Endothelial cell (in vitro differentiated cells): ENCODE data around the gene WBP1. TPM values are rescaled to one million over a fixed set of nuclear protein-coding genes. Genes with fewer than 3 reads are reported as not detected.
"Not testable (repeated sequence)": the region's sequence is repeated elsewhere in the genome, so short reads cannot be mapped to it uniquely, and the experiment has no call there.

Experiments used
- DNase-seq: peaks from one replicate; pipeline ENCODE4 v3.0.0; 2021; ENCODE audit warnings: low spot score
- H3K27ac Mint-ChIP-seq: one replicate; pipeline ENCODE4 v1.8.0; 2021; ENCODE audit warnings: mixed read lengths, inconsistent platforms; ENCODE audit not compliant: unreplicated experiment
- H3K27me3 Mint-ChIP-seq: one replicate; pipeline ENCODE4 v1.8.0; 2021; ENCODE audit warnings: mild to moderate bottlenecking, moderate library complexity, mixed read lengths, inconsistent platforms; ENCODE audit not compliant: unreplicated experiment
- H3K36me3 Mint-ChIP-seq: one replicate; pipeline ENCODE4 v1.8.0; 2021; ENCODE audit warnings: mild to moderate bottlenecking, low read depth, mixed read lengths, inconsistent platforms; ENCODE audit not compliant: unreplicated experiment
- H3K4me1 Mint-ChIP-seq: one replicate; pipeline ENCODE4 v1.8.0; 2021; ENCODE audit warnings: mild to moderate bottlenecking, mixed read lengths, inconsistent platforms; ENCODE audit not compliant: unreplicated experiment
- H3K4me3 Mint-ChIP-seq: one replicate; pipeline ENCODE4 v1.8.0; 2021; ENCODE audit warnings: mild to moderate bottlenecking, mixed read lengths, inconsistent platforms; ENCODE audit not compliant: unreplicated experiment
- H3K9me3 Mint-ChIP-seq: one replicate; pipeline ENCODE4 v1.8.0; 2021; ENCODE audit warnings: mixed read lengths, inconsistent platforms; ENCODE audit not compliant: unreplicated experiment
- CTCF ChIP-seq: fragments of 200-600 bp; sonication (generic); IDR thresholded peaks from one replicate; pipeline ENCODE4 v1.5.0; 2021; ENCODE audit warnings: antibody characterized with exemption; ENCODE audit not compliant: unreplicated experiment
- total RNA-seq: library from RNA; stranded (reverse); fragmentation: NEBNext Ultra II Directional; extraction: Animal tissue kit (Norgen Biotek cat#: 25700); gene quantifications from one replicate; pipeline ENCODE4 v1.2.1, GENCODE V29; 2021; ENCODE audit not compliant: unreplicated experiment

The WBP1 gene
- total RNA-seq, 1 donor from 2014 or later: 76.8 TPM

DNA sequence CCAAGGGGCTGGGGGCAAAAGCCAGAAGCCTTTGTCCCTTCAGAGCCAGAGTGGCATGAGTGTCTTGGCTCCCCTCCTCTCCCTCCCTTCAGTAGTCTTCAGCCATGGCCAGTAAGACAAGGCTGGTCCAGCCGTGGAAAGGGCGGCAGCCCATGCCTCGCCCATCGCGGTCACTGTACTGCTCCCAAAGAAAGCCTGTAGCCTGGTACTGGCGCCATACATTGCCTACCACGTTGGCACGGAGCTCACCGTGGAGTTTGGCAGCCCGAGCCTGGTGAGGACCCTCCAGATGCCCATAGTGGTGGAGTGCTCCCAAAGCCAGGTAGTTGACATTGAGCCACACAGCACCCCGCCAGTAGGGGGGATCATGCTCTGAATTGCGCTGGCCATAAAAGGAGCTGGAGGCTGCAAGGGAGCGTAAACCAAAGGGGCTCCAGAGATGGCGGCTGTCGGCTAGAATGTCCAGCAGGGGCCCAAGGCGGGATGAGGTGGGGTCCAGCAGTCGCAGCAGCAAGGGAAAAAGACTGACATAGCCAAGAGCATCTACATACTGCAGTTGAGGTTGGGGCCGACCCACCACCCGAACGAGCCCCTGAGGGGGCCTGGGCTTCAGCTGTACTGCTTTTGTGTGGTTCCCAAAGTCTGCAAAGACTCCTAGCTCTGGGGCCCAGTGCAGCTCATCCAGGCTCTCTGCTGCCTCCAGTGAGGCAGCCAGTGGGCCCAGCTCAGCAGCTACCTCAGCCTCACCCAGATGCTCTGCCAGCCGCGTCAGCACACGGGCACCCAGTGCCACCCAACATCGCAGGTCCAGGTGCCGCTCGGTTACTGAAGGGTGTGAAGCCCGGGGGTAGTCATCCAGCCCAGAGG lies 3.2 kb downstream of the WBP1 start:
- no peak for TF ChIP-seq CTCF
- DNase-seq: peak; percentile 35
- Mint-ChIP-seq H3K4me3 (no peak overlapping the region), H3K36me3 (peaks cover 9% of the 10 kb centered on the region), H3K9me3 (no peaks in the 10 kb centered on the region), H3K27me3 (peaks cover 18% of the 10 kb centered on the region), H3K4me1 (peaks cover 30% of the 10 kb centered on the region), H3K27ac (no peak overlapping the region)

DNA sequence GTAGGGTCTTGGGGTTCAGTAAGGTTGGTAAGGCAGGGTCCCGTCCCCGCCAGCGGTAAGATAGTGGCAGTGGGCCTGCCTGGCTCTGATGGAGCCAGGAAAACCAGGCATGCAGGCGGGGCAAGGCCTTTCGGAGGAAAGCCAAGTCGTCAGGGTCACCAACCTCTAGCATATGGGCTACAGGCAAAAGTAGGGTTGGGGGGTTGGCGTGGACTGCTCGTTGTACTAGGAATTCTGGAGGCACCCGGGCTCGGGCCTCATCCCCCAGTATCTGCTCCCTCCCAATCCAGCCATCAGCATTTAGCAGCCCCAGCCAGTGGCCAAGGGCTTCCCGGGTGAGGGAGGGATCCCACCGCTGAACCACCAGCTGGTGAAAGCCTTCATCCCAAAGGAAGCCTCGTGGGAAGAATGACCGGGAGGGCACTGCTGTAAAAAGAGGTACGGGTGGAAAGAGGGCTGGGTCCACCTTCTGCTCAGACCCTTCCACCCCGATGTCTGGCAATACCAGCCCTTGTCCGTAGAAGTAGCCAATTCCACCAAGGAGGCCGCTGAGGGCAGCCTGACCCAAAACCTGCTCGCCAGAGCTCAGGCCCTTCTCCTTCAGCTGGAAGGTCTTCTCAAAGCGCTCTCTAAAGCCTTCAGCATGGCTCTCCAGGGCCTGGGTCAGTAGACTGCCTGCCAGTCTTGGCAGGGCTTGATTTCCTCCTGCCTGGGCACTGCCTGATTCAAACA lies 4.0 kb downstream of the WBP1 start:
- DNase-seq: no peak
- Mint-ChIP-seq H3K27me3 (peaks cover 18% of the 10 kb centered on the region), H3K4me1 (peaks cover 27% of the 10 kb centered on the region), H3K36me3 (peaks cover 9% of the 10 kb centered on the region), H3K9me3 (no peaks in the 10 kb centered on the region), H3K27ac (no peak overlapping the region), H3K4me3 (no peak overlapping the region)
- TF ChIP-seq CTCF: no peak

DNA sequence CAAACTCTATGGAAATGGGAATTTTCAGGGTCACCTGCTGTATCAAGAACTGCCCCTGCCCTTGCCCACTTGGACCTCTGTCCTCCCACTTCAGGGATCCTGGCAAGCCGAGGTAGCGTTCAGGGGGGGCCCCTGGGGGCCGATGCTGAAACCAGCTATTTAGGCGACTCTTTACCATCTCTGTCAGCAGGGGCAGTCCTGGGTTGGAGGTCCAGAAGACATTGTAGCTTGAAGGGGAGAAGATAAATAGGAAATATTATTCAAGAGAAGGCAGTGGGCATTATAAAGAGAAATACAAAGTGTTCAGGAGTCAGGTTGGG lies 4.5 kb downstream of the WBP1 start:
- peaks cover 18% of the 10 kb centered on the region for H3K27me3 Mint-ChIP-seq
- H3K4me3 Mint-ChIP-seq: no peak overlapping the region
- no peaks in the 10 kb centered on the region for H3K9me3 Mint-ChIP-seq

GRCh38 chr2:74464406-74464805 lies 6.2 kb downstream of the WBP1 start:
- peaks cover 15% of the 10 kb centered on the region for H3K4me1 Mint-ChIP-seq
- no peak overlapping the region for H3K27ac Mint-ChIP-seq
- no peaks in the 10 kb centered on the region for H3K9me3 Mint-ChIP-seq
- no peak for TF ChIP-seq CTCF
- DNase-seq: no peak
- peak overlapping the region; percentile 90 for H3K4me3 Mint-ChIP-seq
- peaks cover 9% of the 10 kb centered on the region for H3K36me3 Mint-ChIP-seq
- peaks cover 14% of the 10 kb centered on the region for H3K27me3 Mint-ChIP-seq

More for the DNA sequence above, 4.5 kb downstream of the WBP1 start:
- no peak overlapping the region for H3K27ac Mint-ChIP-seq
- peaks cover 27% of the 10 kb centered on the region for H3K4me1 Mint-ChIP-seq
- peaks cover 9% of the 10 kb centered on the region for H3K36me3 Mint-ChIP-seq
- DNase-seq: no peak
- TF ChIP-seq CTCF: no peak

DNA sequence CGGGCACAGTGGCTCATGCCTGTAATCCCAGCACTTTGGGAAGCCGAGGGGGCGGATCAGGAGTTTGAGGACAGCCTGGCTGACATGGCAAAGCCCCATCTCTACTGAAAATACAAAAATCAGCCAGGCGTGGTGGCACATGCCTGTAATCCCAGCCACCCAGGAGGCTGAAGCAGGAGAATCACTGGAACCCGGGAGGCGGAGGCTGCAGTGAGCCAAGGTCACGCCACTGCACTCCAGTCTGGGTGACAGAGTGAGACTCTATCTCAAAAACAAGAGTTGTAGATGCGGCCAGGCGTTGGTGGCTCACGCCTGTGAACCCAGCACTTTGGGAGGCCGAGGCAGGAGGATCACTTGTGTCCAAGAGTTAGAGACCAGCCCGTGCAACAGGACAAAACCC lies 12.5 kb downstream of the WBP1 start:
- not testable (repeated sequence) for DNase-seq, H3K9me3 Mint-ChIP-seq, H3K27ac Mint-ChIP-seq, H3K27me3 Mint-ChIP-seq
- Mint-ChIP-seq H3K4me1 (peaks cover 10% of the 10 kb centered on the region), H3K4me3 (peak overlapping the region; percentile 66), H3K36me3 (peaks cover 17% of the 10 kb centered on the region)
